GM12872 (cell line): ENCODE results near the gene CDKL5.

Experiments used
- TF ChIP-seq, protein P1 (sequence below): IDR thresholded peaks from 3 replicates; pipeline ENCODE4 v1.5.1; 2011; ENCODE audit warnings: low read depth, mild to moderate bottlenecking, low read length, moderate library complexity; ENCODE audit not compliant: insufficient read depth

CDKL5 gene

GRCh38 chrX:18677161-18677869 lies 251.9 kb downstream of the CDKL5 start:
- TF ChIP-seq, protein P1, sequence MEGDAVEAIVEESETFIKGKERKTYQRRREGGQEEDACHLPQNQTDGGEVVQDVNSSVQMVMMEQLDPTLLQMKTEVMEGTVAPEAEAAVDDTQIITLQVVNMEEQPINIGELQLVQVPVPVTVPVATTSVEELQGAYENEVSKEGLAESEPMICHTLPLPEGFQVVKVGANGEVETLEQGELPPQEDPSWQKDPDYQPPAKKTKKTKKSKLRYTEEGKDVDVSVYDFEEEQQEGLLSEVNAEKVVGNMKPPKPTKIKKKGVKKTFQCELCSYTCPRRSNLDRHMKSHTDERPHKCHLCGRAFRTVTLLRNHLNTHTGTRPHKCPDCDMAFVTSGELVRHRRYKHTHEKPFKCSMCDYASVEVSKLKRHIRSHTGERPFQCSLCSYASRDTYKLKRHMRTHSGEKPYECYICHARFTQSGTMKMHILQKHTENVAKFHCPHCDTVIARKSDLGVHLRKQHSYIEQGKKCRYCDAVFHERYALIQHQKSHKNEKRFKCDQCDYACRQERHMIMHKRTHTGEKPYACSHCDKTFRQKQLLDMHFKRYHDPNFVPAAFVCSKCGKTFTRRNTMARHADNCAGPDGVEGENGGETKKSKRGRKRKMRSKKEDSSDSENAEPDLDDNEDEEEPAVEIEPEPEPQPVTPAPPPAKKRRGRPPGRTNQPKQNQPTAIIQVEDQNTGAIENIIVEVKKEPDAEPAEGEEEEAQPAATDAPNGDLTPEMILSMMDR = no peak

GRCh38 chrX:18681996-18682395 lies 256.6 kb downstream of the CDKL5 start:
- TF ChIP-seq, protein P1 = no peak

- TF ChIP-seq, protein P1 = no peak
Observed at GRCh38 chrX:18682979-18683387, 257.6 kb downstream of the CDKL5 start.

- TF ChIP-seq, protein P1 = no peak
Observed at GRCh38 chrX:18687856-18688495, 262.6 kb downstream of the CDKL5 start.

DNA sequence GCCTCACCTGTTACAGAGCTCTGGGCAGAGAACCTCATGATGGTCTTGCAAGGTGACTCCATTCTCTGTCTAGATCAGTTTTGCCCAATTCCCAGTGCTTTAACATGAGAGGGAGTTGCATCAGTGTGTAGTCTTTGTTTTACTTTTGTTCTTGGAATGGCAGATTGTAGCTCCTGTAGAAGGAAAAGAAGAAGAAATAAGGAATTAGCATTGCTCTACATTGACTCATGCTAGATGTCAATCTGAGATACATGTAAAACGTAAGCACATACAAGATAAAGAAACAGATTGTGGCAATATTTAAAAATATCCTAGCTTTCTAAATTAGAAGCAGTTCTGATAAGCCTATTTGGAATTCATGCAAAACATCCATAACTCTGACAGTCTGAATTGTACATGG lies 266.0 kb downstream of the CDKL5 start:
- TF ChIP-seq, protein P1 = no peak

DNA sequence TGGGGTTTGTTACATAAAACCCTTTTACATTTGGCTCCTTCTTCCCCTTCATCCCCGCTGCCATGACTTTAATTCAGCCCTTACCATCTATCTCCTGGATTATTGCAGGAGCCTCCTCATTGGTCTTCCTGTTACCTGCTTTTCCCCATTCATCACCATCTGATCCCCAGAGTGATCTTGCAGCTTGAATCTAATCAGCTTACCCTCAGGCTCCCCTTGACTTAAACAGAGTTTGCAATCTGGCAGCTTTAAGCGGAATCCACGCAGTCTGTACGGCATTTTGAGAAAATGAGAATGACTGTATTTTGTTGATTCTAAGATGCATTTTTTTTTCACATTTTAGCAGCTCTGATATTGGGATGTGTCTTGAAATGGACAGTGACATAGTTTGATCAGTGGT lies 267.1 kb downstream of the CDKL5 start:
- TF ChIP-seq, protein P1 = no peak

DNA sequence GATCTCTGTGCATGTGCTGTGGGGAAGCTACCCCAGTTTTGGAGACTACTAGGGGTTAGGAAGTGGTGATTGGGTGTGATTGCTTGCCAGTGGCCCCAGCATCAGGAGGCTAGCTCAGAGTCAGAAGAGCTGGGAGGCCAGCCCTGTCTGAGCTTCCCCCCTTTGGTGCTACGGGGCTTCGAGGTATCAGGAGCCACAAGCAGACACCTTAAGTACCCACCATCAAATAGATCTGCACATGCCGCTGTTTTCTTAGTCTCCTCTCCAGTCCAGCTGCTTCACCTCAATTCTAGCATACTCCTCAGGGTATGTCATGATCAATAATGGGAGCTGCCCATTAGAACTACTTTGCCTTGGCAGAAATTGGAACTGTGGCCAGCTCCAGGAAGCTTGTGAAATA lies 271.2 kb downstream of the CDKL5 start:
- TF ChIP-seq, protein P1 = no peak
